Spinal cord (tissue), 10 donors: ENCODE measurements around the gene RAB6B. TPM values are rescaled to one million over a fixed set of nuclear protein-coding genes. Genes with fewer than 3 reads are reported as not detected.

Experiments
- DNase-seq, 6 donors: peaks; one replicate each; pipeline versions ENCODE4 v3.0.0 to v3.0.0-alpha.2; 2013 to 2015; ENCODE audit warnings: low spot score in 6 of 6, low read depth in 4 of 6
- H3K27ac ChIP-seq: one replicate; pipeline ENCODE4 v1.5.1; 2013; ENCODE audit warnings: low read depth, low read length, control low read depth
- H3K27me3 ChIP-seq: one replicate; pipeline ENCODE4 v1.6.1; 2013; ENCODE audit warnings: low read length; ENCODE audit not compliant: control insufficient read depth, insufficient read depth
- H3K36me3 ChIP-seq: one replicate; pipeline ENCODE4 v1.6.1; 2013; ENCODE audit warnings: low read length; ENCODE audit not compliant: control insufficient read depth, insufficient read depth
- H3K4me1 ChIP-seq: one replicate; pipeline ENCODE4 v1.6.1; 2013; ENCODE audit warnings: low read length; ENCODE audit not compliant: control insufficient read depth, insufficient read depth
- H3K4me3 ChIP-seq: one replicate; pipeline ENCODE4 v1.5.1; 2013; ENCODE audit warnings: low read depth, low read length, control low read depth
- H3K9me3 ChIP-seq: one replicate; pipeline ENCODE4 v1.6.1; 2013; ENCODE audit warnings: low read length; ENCODE audit not compliant: control insufficient read depth, insufficient read depth
- WGBS: methylation state at CpG from one replicate; pipeline ENCODE4 v1.1.5; 2013; ENCODE audit warnings: missing lambda C conversion rate; ENCODE audit not compliant: insufficient coverage; 5-methylcytosine and 5-hydroxymethylcytosine counted together
- polyA plus RNA-seq, 2 donors: library from polyadenylated mRNA; unstranded; fragments of 120-200 nt; gene quantifications; one replicate each; pipeline ENCODE4 v1.2.1, GENCODE V29; 2013; ENCODE audit not compliant: insufficient read length in 2 of 2
- total RNA-seq, 2 donors: library from RNA; depleted of rRNA in 1 of 2; stranded (reverse); fragments of 120-200 nt in 1 of 2; fragments of >200 nt in 1 of 2; gene quantifications; one replicate each; pipeline versions ENCODE4 v1.2.3 to v1.2.4, GENCODE V29; 2013 to 2014
- donor health status: healthy.

Gene RAB6B
- total and polyA plus RNA-seq, 4 donors, result 38.3 to 226 (median 191) TPM

DNA sequence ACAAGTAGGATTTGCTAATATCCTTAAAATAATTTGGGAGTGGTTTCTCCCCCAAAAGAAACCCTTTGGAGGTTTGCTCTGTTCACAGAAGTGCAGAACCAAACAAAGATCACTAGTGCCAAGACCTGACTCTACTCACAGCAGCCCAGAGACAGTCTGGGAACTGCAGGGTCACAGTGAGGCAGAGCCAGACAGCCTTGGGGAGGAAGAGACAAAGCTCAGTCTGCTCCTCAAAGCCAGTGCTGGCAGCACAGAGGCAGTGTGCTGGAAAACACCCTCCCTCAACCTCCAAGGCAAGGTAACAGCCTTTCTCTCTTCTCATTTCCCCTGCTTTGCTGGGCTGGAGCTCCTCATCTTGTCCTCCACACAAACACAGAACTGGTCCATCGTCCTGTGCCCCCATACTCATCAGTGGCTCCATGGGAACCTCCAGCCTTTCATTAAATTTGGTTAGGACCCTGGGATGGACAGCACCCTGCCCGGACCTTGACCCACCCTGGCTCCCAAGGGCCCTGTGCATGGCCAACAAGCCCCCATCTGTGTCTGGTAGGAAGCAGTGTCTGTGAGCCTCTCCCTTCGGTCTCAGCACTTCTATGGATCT, 12.6 kb downstream of the RAB6B start:
- Histone ChIP-seq H3K9me3 (no peaks in the 10 kb centered on the region), H3K4me1 (peaks cover 36% of the 10 kb centered on the region), H3K27me3 (no peaks in the 10 kb centered on the region), H3K36me3 (peaks cover 10% of the 10 kb centered on the region), H3K4me3 (no peak overlapping the region), H3K27ac (no peak overlapping the region)
- 83% methylated on average over 2 of the region's 3 CpGs for whole genome bisulfite sequencing
- DNase-seq, result peak in 1 of 6 donors; percentile 29

DNA sequence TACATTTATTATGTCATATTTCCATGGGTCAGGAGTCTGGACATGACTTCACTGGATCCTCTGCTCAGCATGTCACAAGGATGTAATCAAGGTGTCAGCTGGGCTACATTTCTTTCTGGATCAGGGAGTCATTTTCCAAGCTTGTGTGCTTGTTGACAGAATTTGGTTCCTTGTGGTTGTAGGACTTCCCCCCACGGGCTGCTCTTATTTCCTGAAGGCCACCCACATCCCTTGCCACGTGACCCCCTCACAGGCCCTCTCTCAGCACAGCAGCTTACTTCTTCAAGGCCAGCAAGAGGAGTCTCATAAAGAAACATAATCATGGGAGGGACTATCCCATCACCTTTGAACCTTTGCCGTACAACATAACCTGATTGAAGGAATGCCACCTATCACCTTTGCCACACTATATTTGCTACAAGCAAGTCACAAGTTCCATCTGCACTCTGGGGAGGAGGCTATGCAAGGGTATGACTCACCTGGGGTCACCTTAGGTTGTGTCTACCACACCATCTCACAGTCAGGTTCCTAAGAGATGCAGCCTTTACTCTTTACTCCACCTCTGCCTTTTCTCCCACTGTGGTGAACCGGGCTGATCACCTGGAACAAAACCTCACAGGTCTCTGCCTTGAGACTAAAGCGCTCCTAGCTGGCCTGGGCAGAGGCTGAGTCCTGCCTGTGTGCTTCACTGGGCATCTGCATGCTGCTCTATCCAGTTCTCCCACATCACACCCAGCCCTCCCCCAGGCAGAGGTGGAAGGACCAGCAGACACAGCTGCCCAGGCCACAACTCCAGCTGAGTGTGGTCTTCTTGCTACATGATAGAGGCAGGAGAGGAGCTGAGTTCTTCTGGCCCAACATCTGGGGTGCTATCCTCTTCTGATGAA, 13.5 kb downstream of the RAB6B start:
- Histone ChIP-seq H3K9me3 (no peaks in the 10 kb centered on the region), H3K4me3 (no peak overlapping the region), H3K27ac (no peak overlapping the region), H3K27me3 (no peaks in the 10 kb centered on the region), H3K36me3 (peaks cover 10% of the 10 kb centered on the region), H3K4me1 (peaks cover 27% of the 10 kb centered on the region)
- no peak for DNase-seq
- 90% methylated on average over 5 of the region's 5 CpGs for WGBS

DNA sequence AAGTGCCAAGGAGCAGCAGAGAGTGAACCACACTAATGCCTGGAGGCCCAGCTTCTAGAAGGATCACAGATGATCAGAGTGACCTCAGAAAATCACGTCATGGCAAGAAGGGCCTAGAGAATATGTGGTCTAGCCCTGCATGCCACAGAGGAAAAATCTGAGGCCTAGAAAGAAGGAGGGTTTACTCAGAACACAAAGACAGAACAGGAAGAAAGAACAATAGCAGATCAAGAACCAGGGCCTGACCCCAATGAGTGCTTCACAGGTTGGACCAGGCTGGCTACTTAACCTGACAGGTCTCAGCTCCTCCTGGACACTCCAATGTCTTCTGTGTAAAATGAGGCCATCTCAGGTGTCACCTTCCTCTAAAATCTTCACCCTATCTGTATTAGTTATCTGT, 14.2 kb downstream of the RAB6B start:
- no peak for DNase-seq
- peaks cover 10% of the 10 kb centered on the region for H3K36me3 ChIP-seq
- peaks cover 23% of the 10 kb centered on the region for H3K4me1 ChIP-seq
- H3K9me3 ChIP-seq, result no peaks in the 10 kb centered on the region
- H3K27me3 ChIP-seq, result no peaks in the 10 kb centered on the region
- WGBS, result 90% methylated on average over 1 of the region's 1 CpG
- H3K27ac ChIP-seq, result no peak overlapping the region
- no peak overlapping the region for H3K4me3 ChIP-seq

DNA sequence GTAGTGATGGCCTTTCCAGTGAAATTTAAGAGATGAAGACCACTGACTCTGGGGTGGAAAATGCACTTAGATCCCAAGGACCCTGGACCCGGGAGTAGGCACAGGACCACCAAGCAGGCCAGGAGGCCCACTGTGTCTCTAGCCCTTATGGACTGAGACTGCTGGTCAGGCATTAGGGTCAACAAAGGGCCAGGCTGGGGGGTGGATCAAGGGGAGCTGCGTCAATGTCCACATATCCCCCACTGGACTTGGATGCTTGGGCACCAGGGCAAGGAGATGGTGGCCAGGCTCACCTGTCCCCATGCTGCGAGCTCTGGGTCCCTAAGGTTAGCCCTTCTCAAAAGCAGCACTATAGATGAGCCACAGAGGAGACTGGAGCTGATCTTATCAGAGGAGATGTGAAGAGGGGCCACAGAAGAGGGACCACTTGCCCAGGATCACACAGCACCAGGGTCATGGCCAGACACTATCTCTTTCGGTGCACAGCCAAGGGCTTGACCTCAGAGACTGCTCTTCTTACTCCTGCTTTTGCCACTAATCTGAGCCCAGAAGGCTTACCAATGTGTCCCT, 14.7 kb downstream of the RAB6B start:
- Histone ChIP-seq H3K4me1 (peaks cover 21% of the 10 kb centered on the region), H3K27ac (no peak overlapping the region), H3K9me3 (no peaks in the 10 kb centered on the region), H3K36me3 (peaks cover 10% of the 10 kb centered on the region), H3K27me3 (no peaks in the 10 kb centered on the region), H3K4me3 (no peak overlapping the region)
- no peak for DNase-seq
- WGBS, result 94% methylated on average over 4 of the region's 4 CpGs

DNA sequence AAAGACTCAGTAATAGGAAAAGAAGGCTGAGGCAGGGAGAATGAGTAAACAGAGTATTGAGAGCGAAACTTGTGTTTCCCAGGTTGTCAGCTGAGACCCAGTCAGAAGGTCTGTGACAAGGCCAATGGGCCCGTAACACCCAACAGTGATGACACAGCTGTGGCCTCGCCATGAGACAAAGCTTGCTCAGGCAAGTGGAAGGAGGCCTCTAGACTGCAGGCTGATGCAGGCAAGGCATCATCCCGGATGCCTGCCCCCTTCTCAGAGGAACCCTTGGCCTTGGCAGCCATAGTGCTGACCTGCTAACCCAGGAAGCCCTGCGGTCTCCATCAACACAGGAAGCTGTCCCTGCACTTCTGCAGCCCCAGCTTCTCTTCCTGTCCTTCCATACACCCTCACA, 15.4 kb downstream of the RAB6B start:
- WGBS, result 84% methylated on average over 5 of the region's 5 CpGs
- Histone ChIP-seq H3K4me1 (peaks cover 23% of the 10 kb centered on the region), H3K27me3 (no peaks in the 10 kb centered on the region), H3K36me3 (peaks cover 8% of the 10 kb centered on the region), H3K27ac (no peak overlapping the region), H3K9me3 (no peaks in the 10 kb centered on the region), H3K4me3 (no peak overlapping the region)
- DNase-seq, result no peak

DNA sequence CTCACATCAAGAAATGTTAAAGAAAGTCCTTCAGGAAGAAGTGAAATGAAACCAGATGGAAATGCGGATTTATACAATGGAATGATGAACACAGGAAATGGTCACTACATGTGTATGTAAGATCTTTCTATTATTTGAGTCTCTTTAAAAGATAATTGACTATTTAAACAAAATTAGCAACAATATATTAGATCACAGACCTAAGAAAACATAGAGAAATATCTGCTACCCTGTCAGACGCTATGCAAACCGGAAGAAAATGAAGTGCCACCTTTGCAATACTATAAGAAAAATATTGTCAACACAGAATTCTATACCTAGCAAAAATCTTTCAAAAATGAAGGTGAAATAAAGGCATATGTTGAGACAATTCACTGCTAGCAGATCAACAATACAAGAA, 17.2 kb downstream of the RAB6B start:
- Histone ChIP-seq H3K4me1 (peaks cover 14% of the 10 kb centered on the region), H3K36me3 (peaks cover 8% of the 10 kb centered on the region), H3K9me3 (no peaks in the 10 kb centered on the region), H3K27ac (no peak overlapping the region), H3K4me3 (no peak overlapping the region), H3K27me3 (no peaks in the 10 kb centered on the region)
- WGBS, result no CpG with 5 or more reads among the region's 3 CpGs
- DNase-seq, result no peak

DNA sequence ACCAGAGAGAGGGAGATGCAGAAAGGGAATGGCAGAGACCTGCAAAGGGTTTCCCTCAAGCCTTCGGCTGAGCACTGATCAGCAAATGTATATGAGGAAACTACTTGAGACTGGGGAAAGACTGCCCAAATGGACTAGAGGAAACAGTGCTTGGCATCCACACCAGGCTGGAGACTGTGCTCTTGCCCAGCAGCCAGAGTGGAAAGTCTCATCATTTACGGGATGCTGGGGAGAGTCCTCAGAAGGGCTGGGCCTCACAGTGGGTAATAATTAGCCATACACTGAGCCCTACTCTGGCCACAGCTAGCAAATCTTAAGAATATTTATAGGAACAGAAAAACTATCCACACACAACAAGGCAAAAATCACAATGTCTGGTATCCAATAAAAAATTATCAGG, 18.5 kb downstream of the RAB6B start:
- Histone ChIP-seq H3K27ac (no peak overlapping the region), H3K9me3 (no peaks in the 10 kb centered on the region), H3K36me3 (peaks cover 8% of the 10 kb centered on the region), H3K4me3 (no peak overlapping the region), H3K27me3 (no peaks in the 10 kb centered on the region), H3K4me1 (peaks cover 17% of the 10 kb centered on the region)
- DNase-seq, result no peak
- 80% methylated on average over 1 of the region's 2 CpGs for WGBS

DNA sequence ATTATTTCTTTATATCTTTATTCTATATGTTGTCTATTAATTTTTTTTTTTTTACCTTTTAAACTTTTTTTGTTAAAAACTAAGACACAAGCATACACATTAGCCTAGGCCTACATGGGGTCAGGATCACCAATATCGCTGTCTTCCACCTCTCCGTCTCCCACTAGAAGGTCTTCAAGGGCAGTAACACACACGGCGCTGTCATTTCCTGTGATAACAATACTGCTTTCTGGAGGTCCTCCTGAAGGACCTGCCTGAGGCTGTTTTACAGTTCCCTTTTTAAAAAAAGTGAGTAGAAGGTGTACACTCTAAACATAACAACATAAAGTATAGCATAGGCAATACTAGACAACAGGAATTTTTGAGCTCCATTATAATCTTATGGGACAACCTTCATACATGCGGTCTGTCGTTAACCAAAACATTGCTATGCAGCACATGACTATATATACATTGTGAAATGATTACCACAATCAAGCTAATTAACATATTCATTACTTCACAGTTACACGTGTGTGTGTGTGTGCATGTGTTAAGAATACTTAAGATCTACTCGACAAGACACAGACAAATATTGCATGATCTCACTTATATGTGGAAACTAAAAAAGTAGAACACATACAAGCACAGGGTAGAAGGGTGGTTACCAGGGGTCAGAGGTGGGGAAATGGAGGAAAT, 20.8 kb downstream of the RAB6B start:
- DNase-seq, result no peak
- peaks cover 33% of the 10 kb centered on the region for H3K4me1 ChIP-seq
- H3K9me3 ChIP-seq, result no peaks in the 10 kb centered on the region
- 86% methylated on average over 2 of the region's 8 CpGs for WGBS
- H3K4me3 ChIP-seq, result no peak overlapping the region
- H3K36me3 ChIP-seq, result peaks cover 6% of the 10 kb centered on the region
- H3K27ac ChIP-seq, result no peak overlapping the region
- no peaks in the 10 kb centered on the region for H3K27me3 ChIP-seq

DNA sequence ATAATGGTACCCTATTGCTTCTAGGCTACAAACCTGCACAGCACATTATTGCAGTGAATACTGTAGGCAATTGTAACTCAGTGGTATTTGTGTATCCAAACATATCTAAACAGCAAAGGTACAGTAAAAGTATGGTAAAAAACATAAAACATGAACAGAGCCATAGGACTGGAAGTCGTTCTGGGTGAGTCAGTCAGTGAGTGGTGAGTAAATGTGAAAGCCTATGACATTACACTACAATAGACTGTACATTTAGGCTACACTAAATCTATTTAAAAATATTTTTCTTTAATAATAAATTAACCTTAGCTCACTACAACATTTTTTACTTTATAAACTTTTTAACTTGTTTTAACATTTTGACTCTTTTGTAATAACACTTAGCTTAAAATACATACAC, 21.3 kb downstream of the RAB6B start:
- Histone ChIP-seq H3K36me3 (peaks cover 6% of the 10 kb centered on the region), H3K27me3 (no peaks in the 10 kb centered on the region), H3K4me1 (peaks cover 37% of the 10 kb centered on the region), H3K27ac (no peak overlapping the region), H3K9me3 (no peaks in the 10 kb centered on the region), H3K4me3 (no peak overlapping the region)
- no CpG with 5 or more reads among the region's 1 CpG for WGBS
- DNase-seq, result no peak
